HG03432 (cell line): ENCODE data around the gene PIGT.

ENCODE experiments used
- ATAC-seq: cut with Tn5 transposase; IDR thresholded peaks from one replicate; pipeline ENCODE4 v1.9.1; 2021; ENCODE audit warnings: mild to moderate bottlenecking, moderate library complexity; ENCODE audit not compliant: unreplicated experiment

PIGT gene

GRCh38 chr20:45400346-45401031 lies 15.5 kb upstream of the PIGT start:
- ATAC-seq: no peak

GRCh38 chr20:45402946-45403345 lies 13.0 kb upstream of the PIGT start:
- no peak for ATAC-seq

GRCh38 chr20:45404438-45404837 lies 11.5 kb upstream of the PIGT start:
- no peak for ATAC-seq

GRCh38 chr20:45405571-45406259 lies 10.2 kb upstream of the PIGT start:
- ATAC-seq: no peak

GRCh38 chr20:45406260-45407066 lies 9.5 kb upstream of the PIGT start:
- no peak for ATAC-seq

- no peak for ATAC-seq
These were observed 8.7 kb upstream of the PIGT start for GRCh38 chr20:45407067-45407745.

GRCh38 chr20:45407783-45408645 lies 7.9 kb upstream of the PIGT start, which contains the start of gene DBNDD2:
Gene DBNDD2, plus strand, starts transcription at chr20:45408289. Its CDS starts 179 bp downstream, at chr20:45408468.
- no peak for ATAC-seq

- ATAC-seq: no peak
These were observed 7.2 kb upstream of the PIGT start for GRCh38 chr20:45408646-45409213.

GRCh38 chr20:45409521-45410272 lies 6.2 kb upstream of the PIGT start:
- ATAC-seq: no peak

- ATAC-seq: no peak
These were observed 5.1 kb upstream of the PIGT start for GRCh38 chr20:45410887-45411286.

GRCh38 chr20:45412653-45413052 lies 3.3 kb upstream of the PIGT start:
- no peak for ATAC-seq

GRCh38 chr20:45413479-45413878 lies 2.5 kb upstream of the PIGT start:
- ATAC-seq: no peak

- ATAC-seq: no peak
These were observed 976 bp downstream of the PIGT start for GRCh38 chr20:45416917-45417316.

GRCh38 chr20:45419188-45420091 lies 3.5 kb downstream of the PIGT start:
- ATAC-seq: peak; percentile 59

GRCh38 chr20:45420125-45420524 lies 4.2 kb downstream of the PIGT start:
- no peak for ATAC-seq

- ATAC-seq: no peak
These were observed 7.8 kb downstream of the PIGT start for GRCh38 chr20:45423700-45424099.

GRCh38 chr20:45425561-45425960 lies 9.6 kb downstream of the PIGT start:
- no peak for ATAC-seq
